ENCODE measurements around the gene DIPK1A.

DNA sequence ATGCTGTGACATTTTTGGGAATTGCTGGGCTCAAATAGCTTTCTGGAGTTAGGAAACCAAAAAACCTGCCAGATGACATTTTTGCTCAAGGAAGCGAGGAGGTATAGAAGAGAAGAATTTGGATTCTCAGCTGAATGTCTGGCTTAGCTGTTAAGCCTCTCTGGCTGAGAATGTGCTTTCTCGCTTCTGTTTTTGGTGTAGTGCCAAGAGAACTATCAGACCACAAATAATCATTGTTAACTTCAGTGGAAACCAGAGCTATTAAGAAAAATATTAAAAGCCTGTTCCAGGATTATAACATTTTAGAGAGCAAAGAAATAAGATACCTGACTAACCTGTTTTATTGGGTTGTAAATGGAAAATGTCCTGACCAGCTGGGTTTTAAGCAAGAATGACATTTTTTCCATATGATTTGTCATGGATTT, 39.5 kb upstream of the DIPK1A start:
- TF ChIP-seq, protein P1, sequence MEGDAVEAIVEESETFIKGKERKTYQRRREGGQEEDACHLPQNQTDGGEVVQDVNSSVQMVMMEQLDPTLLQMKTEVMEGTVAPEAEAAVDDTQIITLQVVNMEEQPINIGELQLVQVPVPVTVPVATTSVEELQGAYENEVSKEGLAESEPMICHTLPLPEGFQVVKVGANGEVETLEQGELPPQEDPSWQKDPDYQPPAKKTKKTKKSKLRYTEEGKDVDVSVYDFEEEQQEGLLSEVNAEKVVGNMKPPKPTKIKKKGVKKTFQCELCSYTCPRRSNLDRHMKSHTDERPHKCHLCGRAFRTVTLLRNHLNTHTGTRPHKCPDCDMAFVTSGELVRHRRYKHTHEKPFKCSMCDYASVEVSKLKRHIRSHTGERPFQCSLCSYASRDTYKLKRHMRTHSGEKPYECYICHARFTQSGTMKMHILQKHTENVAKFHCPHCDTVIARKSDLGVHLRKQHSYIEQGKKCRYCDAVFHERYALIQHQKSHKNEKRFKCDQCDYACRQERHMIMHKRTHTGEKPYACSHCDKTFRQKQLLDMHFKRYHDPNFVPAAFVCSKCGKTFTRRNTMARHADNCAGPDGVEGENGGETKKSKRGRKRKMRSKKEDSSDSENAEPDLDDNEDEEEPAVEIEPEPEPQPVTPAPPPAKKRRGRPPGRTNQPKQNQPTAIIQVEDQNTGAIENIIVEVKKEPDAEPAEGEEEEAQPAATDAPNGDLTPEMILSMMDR (IDR thresholded peaks at IDR 0.05): no peak
- no peak for TF ChIP-seq EP300 (IDR thresholded peaks at IDR 0.05)
- TF ChIP-seq POLR2A (IDR thresholded peaks at IDR 0.05): no peak
